ENCODE measurements around the gene ZSCAN10. TPM values are rescaled to one million over a fixed set of nuclear protein-coding genes. Genes with fewer than 3 reads are reported as not detected.

Gene ZSCAN10
- total RNA-seq, 1 experiment from 2014 or later: 207 TPM

- WGBS (ENCODE audit: extremely low coverage, insufficient read length, low lambda C conversion rate): no CpG with 5 or more reads among the region's 6 CpGs
- Histone ChIP-seq H3K27ac (ENCODE audit: insufficient read length, low read depth, low read length) (no peak overlapping the region), H2BK5ac (ENCODE audit: insufficient read length, low read length) (no peak overlapping the region), H3K4me1 (ENCODE audit: insufficient read depth, low read length) (peaks cover 6% of the 10 kb centered on the region; the same call in 1 of the 2 replicates), H3K79me2 (ENCODE audit: insufficient read depth, low read length) (peaks cover 17% of the 10 kb centered on the region; the same call in 1 of the 2 replicates), H3K23me2 (ENCODE audit: insufficient read length, low read depth, low read length, poor library complexity, severe bottlenecking) (peaks cover 26% of the 10 kb centered on the region), H3K27me3 (ENCODE audit: insufficient read depth, low read length) (no peaks in the 10 kb centered on the region), H3K56ac (ENCODE audit: insufficient read length, low read depth, low read length) (no peak overlapping the region), H3K23ac (ENCODE audit: insufficient read length, low read depth, low read length) (no peak overlapping the region), H3K9me3 (ENCODE audit: control insufficient read depth, low read depth, low read length) (no peaks in the 10 kb centered on the region), H4K8ac (replicated peaks; ENCODE audit: insufficient read length, low read depth, low read length) (no peak overlapping the region), H4K91ac (ENCODE audit: insufficient read length, low read depth, low read length) (no peak overlapping the region), H3K9ac (ENCODE audit: extremely low read depth, insufficient read length, low read length) (no peak overlapping the region), H3T11ph (ENCODE audit: low read length) (no peak overlapping the region), H2AK5ac (ENCODE audit: insufficient read length, low read length) (no peak overlapping the region), H2BK20ac (ENCODE audit: low read depth, low read length, poor library complexity, severe bottlenecking) (no peak overlapping the region), H4K5ac (ENCODE audit: insufficient read length, low read depth, low read length) (no peak overlapping the region), H4K20me1 (ENCODE audit: control insufficient read depth, insufficient read depth, insufficient read length) (no peaks in the 10 kb centered on the region), H3K4me2 (ENCODE audit: insufficient read depth, insufficient read length, low read length) (peak overlapping the region; percentile 22), H2AFZ (ENCODE audit: low read length) (no peak overlapping the region), H3K79me1 (ENCODE audit: insufficient read depth, low read depth, low read length, poor library complexity, severe bottlenecking) (peaks cover 6% of the 10 kb centered on the region), H2BK15ac (ENCODE audit: low read depth, low read length) (no peak overlapping the region), H3K18ac (ENCODE audit: insufficient read length, low read depth, low read length) (no peak overlapping the region), H3K14ac (ENCODE audit: insufficient read depth, low read length) (no peak overlapping the region), H3K4ac (ENCODE audit: low read depth, low read length) (no peak overlapping the region), H2BK120ac (ENCODE audit: low read depth, low read length, poor library complexity, severe bottlenecking) (no peak overlapping the region), H2BK12ac (ENCODE audit: insufficient read length, low read depth, low read length) (no peak overlapping the region)
- Mint-ChIP-seq H3K27ac (peak overlapping the region in 2 of 3 experiments; percentile 28 to 100; a peak in 1 of 7 replicates), H3K36me3 (ENCODE audit: insufficient read depth in 1 of 3, low read depth in 3 of 3) (peaks cover 31 to 60% (median 47%) of the 10 kb centered on the region in 3 experiments), H3K4me1 (peaks cover 41 to 43% of the 10 kb centered on the region in 2 experiments), H3K27me3 (ENCODE audit: low read depth) (no peaks in the 10 kb centered on the region; the same call in 1 of the 2 replicates), H3K4me3 (peak overlapping the region; percentile 98 to 100; a peak in 4 of 5 replicates), H3K9me3 (no peaks in the 10 kb centered on the region)
- DNase-seq: no peak
- TF ChIP-seq CTCF (conservative IDR thresholded peaks at IDR 0.05): no peak
Measured at GRCh38 chr16:3096362-3096761, 2.7 kb downstream of the ZSCAN10 start.

All from H9 (cell line).